Colonic mucosa (tissue), 4 donors: Measurements from ENCODE around the gene ST6GALNAC2. TPM values are rescaled to one million over a fixed set of nuclear protein-coding genes. Genes with fewer than 3 reads are reported as not detected.
"Not testable (repeated sequence)": the region's sequence is repeated elsewhere in the genome, so short reads cannot be mapped to it uniquely, and the experiment has no call there.

Experiments used
- DNase-seq: peaks from one replicate; pipeline ENCODE4 v3.0.0-alpha.2; 2020
- H3K27ac ChIP-seq: fragments of 200-600 bp; one replicate; pipeline ENCODE4 v1.8.0; 2021
- H3K27me3 ChIP-seq: fragments of 200-600 bp; one replicate; pipeline ENCODE4 v1.8.0; 2021
- H3K36me3 ChIP-seq: fragments of 200-600 bp; one replicate; pipeline ENCODE4 v1.8.0; 2021
- H3K4me1 ChIP-seq: fragments of 200-600 bp; one replicate; pipeline ENCODE4 v1.8.0; 2021; ENCODE audit warnings: mild to moderate bottlenecking
- H3K4me3 ChIP-seq: fragments of 200-600 bp; one replicate; pipeline ENCODE4 v1.8.0; 2021
- H3K9ac ChIP-seq, 2 donors: one replicate each; pipeline ENCODE4 v1.7.0; 2013; ENCODE audit warnings: control low read depth in 2 of 2, low read depth in 2 of 2, low read length in 2 of 2
- H3K9me3 ChIP-seq: fragments of 200-600 bp; one replicate; pipeline ENCODE4 v1.8.0; 2021
- CTCF ChIP-seq: fragments of 200-600 bp; IDR thresholded peaks from one replicate; pipeline ENCODE4 v1.8.0; 2022; ENCODE audit warnings: antibody characterized with exemption, mild to moderate bottlenecking
- intact Hi-C: fragments of 100-400 bp; cut with DNase I; formaldehyde crosslinking; loops from one replicate; pipeline ENCODE4 v1.14.1; 2022
- total RNA-seq, 2 donors: library from RNA; stranded (reverse); fragmentation: NEBNext Ultra II Directional in 1 of 2; extraction: Animal tissue kit (Norgen Biotek cat#: 25700) in 1 of 2; gene quantifications; one replicate each; pipeline ENCODE4 v1.2.1, GENCODE V29; 2021
- donor health status: healthy.
- donor health status: DM: no; HTN: no; CAD: no.
- donor health status: DM: no; HTN: no; CAD: no.

The ST6GALNAC2 gene
- total RNA-seq, 2 donors from 2014 or later = 3.8 to 6.3 TPM

GRCh38 chr17:76562734-76563148 lies 22.9 kb downstream of the ST6GALNAC2 start:
- no peak overlapping the region for H3K27ac ChIP-seq
- no peaks in the 10 kb centered on the region for H3K9me3 ChIP-seq
- no peak overlapping the region for H3K9ac ChIP-seq
- peaks cover 6% of the 10 kb centered on the region for H3K4me1 ChIP-seq
- H3K27me3 ChIP-seq = no peaks in the 10 kb centered on the region
- H3K4me3 ChIP-seq = no peak overlapping the region
- intact Hi-C loops = no loop called here
- peaks cover 3% of the 10 kb centered on the region for H3K36me3 ChIP-seq
- no peak for TF ChIP-seq CTCF
- no peak for DNase-seq

GRCh38 chr17:76561799-76562268 lies 23.8 kb downstream of the ST6GALNAC2 start:
- Histone ChIP-seq H3K36me3 (peaks cover 3% of the 10 kb centered on the region), H3K27me3 (no peaks in the 10 kb centered on the region), H3K4me1 (peaks cover 6% of the 10 kb centered on the region), H3K4me3 (no peak overlapping the region), H3K27ac (no peak overlapping the region), H3K9ac (no peak overlapping the region), H3K9me3 (no peaks in the 10 kb centered on the region)
- TF ChIP-seq CTCF = no peak
- intact Hi-C loops = no loop called here
- DNase-seq = no peak

- Histone ChIP-seq H3K4me3 (no peak overlapping the region), H3K9me3 (no peaks in the 10 kb centered on the region), H3K27ac (no peak overlapping the region), H3K9ac (peak overlapping the region in 1 of 2 donors; percentile 12), H3K4me1 (peaks cover 6% of the 10 kb centered on the region), H3K36me3 (peaks cover 3% of the 10 kb centered on the region), H3K27me3 (no peaks in the 10 kb centered on the region)
- no peak for DNase-seq
- intact Hi-C loops = no loop called here
- TF ChIP-seq CTCF = no peak
Measured at GRCh38 chr17:76561332-76561731, 24.3 kb downstream of the ST6GALNAC2 start.

DNA sequence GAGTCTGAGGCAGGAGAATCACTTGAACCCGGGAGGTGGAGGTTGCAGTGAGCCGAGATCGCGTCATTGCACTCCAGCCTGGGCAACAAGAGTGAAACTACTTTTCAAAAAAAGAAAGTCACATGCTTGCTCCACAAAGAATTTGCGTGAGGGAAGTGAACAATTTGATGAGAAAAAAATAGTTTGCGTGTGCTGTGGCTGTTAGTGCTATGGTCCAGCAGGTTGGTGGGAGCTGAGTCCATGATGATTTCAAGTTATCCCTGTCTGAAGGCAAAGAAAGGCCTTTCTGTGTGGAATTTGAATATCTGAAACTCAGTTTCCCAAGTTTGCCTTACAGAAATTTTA lies 24.8 kb downstream of the ST6GALNAC2 start:
- Histone ChIP-seq H3K36me3 (peaks cover 3% of the 10 kb centered on the region), H3K9ac (peak overlapping the region in 1 of 2 donors; percentile 12), H3K27me3 (no peaks in the 10 kb centered on the region), H3K9me3 (no peaks in the 10 kb centered on the region), H3K4me3 (no peak overlapping the region), H3K4me1 (peaks cover 6% of the 10 kb centered on the region), H3K27ac (no peak overlapping the region)
- TF ChIP-seq CTCF = no peak
- DNase-seq = no peak
- intact Hi-C loops = no loop called here

DNA sequence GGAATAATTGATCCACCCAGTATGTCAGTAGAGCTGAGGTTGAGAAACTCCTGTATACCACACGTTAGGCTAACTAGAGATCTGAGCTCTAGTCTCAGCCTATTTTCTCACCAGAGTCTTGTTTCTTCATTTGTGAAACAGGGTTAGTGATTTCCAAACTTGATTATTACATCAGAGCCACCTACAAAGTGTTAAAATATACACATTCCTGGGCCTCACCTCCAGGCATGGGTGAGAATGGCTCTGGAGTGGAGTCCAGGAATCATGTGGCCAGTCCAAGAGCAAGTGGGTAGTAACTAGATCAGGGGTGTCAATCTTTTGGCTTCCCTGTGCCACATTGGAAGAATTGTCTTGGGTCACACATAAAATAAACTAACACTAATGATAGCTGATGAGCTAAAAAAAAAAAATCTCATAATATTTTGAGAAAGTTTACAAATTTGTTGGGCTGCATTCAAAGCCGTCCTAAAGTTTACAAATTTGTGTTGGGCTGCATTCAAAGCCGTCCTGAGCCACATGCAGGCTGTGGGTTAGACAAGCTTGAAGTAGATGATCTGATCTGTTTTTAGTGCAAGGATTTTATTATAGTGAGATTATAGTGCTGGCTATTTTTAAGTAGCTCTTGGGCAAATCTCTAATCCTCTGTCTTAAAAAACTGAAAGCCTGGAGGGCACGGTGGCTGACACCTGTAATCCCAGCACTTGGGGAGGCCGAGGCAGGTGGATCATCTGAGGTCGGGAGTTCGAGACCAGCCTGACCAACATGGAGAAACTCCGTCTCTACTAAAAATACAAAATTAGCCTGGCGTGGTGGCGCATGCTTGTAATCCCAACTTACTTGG lies 25.4 kb downstream of the ST6GALNAC2 start:
- H3K9ac ChIP-seq = no peak overlapping the region
- intact Hi-C loops = no loop called here
- peaks cover 6% of the 10 kb centered on the region for H3K4me1 ChIP-seq
- no peak for DNase-seq
- H3K27ac ChIP-seq = no peak overlapping the region
- no peaks in the 10 kb centered on the region for H3K27me3 ChIP-seq
- peaks cover 3% of the 10 kb centered on the region for H3K36me3 ChIP-seq
- no peak for TF ChIP-seq CTCF
- no peak overlapping the region for H3K4me3 ChIP-seq
- no peaks in the 10 kb centered on the region for H3K9me3 ChIP-seq

DNA sequence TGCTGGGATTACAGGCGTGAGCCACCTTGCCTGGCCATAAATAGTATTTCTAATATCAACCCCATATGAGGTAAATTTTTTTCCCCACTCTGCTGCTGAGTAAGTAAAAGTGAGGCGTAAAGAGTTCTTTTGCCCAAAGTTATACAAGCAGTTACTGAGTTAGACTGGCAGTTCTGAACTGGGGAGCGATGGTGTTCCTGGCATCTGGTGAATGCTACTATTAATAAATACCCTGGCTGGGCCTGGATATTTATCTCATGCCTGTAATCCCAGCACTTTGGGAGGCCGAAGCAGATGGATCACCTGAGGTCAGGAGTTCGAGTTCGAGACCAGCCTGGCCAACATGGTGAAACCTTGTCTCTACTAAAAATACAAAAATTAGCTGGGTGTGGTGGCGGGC lies 26.2 kb downstream of the ST6GALNAC2 start:
- not testable (repeated sequence) for H3K4me1 ChIP-seq, DNase-seq, H3K9me3 ChIP-seq, H3K9ac ChIP-seq, H3K27ac ChIP-seq, H3K36me3 ChIP-seq, H3K27me3 ChIP-seq
- H3K4me3 ChIP-seq = peak overlapping the region; percentile 83
- intact Hi-C loops = loop anchor here (10.0 kb wide), 2 partner anchors 125 to 155 kb away; partner anchors contain the start of gene MXRA7
